Measurements from ENCODE around the gene TAGAP.
A peak's percentile ranks its signal among the peaks of the same experiment; 100 is the strongest.
"Not testable (repeated sequence)": the region's sequence is repeated elsewhere in the genome, so short reads cannot be mapped to it uniquely, and the experiment has no call there.

TAGAP gene

DNA sequence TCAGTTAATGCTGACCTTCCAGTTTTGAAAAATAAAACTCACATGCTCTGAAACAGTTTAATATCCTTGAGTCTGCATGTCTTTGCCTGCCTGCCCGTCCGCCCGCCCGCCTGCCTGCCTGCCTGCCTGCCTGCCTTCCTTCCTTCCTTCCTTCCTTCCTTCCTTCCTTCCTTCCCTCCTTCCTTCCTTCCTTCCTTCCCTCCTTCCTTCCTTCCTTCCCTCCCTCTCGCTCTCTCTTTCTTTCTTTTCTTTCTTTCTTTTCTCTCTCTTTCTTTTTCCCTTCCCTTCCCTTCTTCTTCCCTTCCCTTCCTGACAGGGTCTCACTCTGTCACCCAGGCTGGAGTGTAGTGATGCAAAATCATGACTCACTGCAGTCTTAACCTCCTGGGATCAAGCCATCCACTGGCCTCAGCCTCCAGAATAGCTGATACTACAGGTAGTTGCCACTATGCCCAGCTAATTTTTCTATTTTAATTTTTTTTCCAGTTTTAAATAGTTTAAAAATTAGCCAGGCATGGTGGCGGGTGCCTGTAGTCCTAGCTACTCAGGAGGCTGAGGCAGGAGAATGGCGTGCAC, 34.7 kb downstream of the TAGAP start:
- not testable (repeated sequence) for DNase-seq (ENCODE audit: low spot score)

DNA sequence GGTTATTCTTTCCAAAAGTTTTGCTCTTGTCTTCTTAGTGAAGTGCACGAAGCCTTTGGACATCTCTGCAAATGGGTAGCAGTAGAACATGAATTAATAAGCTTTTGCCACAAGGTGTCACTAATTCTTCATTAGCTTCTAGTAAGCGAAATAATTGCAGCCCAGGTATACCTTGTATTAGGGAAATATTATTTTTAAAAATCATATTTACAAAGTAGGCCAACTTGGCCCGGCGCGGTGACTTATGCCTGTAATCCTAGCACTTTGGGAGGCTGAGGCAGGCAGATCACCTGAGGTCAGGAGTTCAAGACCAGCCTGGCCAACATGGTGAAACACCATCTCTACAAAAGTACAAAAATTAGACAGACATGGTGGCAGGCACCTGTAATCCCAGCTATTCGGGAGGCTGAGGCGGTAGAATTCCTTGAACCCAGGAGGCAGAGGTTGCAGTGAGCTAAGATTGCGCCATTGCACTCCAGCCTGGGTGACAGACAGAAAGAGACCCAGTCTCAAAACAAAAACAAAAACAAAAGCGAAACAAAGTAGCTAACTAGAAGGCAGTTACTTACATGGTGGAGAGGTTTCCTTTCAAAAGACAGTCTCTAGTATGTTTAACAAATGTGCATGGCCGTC, 36.0 kb downstream of the TAGAP start:
- peak; percentile 43 for DNase-seq (ENCODE audit: low spot score)

DNA sequence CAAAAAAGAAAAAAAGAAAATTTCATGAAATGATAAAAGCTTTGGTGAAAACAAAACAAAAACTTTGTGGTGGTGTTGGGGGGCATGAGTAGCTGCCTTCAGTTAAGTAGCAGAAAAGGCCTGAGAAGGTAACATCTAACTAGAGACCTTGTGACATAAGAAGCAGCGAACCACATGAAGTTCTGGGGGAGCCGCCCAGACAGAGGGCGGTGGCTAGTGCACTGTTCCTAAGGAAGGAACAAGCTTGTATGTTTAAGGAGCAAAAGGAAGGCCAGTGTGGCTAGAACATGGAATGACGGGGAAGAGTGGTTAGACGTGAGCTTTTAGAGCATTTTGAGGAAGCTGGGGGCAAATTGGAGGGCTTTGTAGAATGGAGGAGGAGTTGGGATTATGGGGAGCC, 37.3 kb downstream of the TAGAP start:
- DNase-seq (ENCODE audit: low spot score) = no peak

- no peak for DNase-seq (ENCODE audit: low spot score)
Observed at GRCh38 chr6:159005436-159005835, 39.4 kb downstream of the TAGAP start.

- no peak for DNase-seq (ENCODE audit: low spot score)
Observed at GRCh38 chr6:159004592-159004991, 40.2 kb downstream of the TAGAP start.

DNA sequence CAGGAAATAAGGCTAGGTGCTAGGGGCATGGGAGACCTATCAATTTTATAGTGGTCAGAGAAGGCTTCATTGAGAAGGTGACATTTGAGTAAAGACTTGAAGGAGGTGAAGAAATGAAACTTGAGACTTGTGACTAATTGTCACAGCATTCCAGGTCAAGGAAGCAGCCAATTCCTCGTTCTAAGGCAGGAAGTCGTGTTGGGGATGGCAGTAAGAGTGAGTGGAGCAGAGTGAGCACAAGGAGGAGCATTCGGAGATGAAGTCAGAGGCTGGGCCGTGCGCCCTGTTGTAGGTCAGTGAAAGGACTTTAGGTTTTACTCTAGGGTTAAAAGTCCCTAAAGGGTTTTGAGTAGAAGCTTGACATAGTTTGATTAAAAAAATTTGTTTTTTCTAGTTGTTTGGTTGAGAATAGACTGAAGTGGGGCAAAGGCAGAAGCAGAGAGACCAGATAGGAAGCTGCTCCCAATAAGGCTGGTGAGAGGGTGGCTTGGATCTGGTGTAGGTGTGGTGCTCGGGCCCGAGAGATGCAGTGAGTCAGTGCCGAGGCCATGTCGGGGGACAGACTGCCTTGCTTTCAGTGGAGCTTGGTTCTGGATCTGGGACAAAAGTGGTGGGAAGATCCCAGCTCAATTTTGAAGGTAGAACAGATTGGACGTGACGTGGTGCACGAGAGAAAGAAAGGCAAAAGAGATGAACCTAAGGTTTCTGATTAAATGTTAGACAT, 42.2 kb downstream of the TAGAP start:
- DNase-seq (ENCODE audit: low spot score) = no peak

- DNase-seq (ENCODE audit: low spot score) = peak; percentile 92
Observed at GRCh38 chr6:158999666-159000403, 45.0 kb downstream of the TAGAP start, which contains the start of gene RSPH3. Gene RSPH3, minus strand, starts transcription at chr6:159000202. Its CDS starts 652 bp downstream, at chr6:158999550.

DNA sequence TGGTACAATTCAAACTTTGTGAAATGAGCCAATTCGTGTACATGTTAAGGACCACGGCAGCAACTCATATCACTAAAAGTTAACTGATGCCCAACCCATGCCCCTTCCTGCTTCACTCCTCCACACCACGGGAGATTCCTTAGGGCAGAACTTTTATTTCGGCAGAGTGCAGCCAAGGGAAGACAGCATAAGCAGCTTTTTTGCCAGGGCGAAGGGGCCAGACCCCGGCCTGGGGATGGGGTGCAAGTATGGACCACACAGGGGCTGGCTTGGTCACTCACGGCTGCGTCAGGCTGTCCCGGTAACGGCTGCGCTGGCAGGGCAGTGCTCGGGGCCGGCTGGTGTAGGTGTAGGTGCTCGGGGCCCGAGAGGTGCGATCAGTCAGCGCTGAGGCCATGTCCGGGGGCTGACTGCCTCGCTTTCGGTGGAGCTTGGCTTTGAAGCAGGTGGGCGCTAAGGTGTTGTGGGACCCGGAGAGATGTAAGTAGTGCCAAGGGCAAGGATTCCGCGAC, 45.6 kb downstream of the TAGAP start:
- DNase-seq (ENCODE audit: low spot score) = no peak

DNA sequence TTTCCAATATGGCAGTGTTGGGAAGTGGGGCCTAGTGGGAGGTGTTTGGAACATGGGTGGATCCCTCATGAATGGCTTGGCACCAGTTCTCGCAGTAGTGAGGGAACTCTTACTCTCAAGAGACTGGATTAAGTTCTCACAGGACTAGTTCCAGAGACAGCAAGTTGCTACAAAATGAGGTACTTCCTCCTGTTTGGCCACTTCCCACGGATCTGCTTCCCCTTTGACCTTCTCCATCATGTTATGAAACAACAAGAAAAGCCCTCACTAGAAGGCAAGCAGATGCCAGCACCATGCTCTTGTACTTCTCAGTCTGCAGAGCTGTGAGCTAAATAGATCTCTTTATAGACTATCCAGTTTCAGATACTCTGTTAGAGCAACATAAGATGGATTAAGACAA, 47.9 kb downstream of the TAGAP start:
- DNase-seq (ENCODE audit: low spot score) = no peak

DNA sequence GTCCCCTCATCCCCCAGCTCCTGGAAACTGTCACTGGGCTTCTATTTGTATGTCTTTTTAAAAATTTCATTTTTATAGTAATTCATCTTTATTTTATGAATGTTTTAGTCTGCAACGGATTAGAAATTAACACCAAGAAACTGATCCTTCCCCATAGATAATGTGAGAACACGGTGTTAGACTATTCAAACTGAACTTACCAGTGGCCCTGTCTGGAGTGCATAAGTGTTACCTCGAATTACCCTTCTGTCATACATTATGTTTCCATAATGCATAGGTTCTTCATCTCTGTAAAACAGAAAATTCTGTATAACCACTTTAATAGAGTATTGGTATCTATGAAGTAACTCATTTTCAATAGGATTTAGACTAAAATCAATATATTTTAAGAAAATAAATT, 51.2 kb downstream of the TAGAP start:
- no peak for DNase-seq (ENCODE audit: low spot score)

- DNase-seq (ENCODE audit: low spot score) = no peak
Observed at GRCh38 chr6:158991017-158991723, 53.6 kb downstream of the TAGAP start.

- not testable (repeated sequence) for DNase-seq (ENCODE audit: low spot score)
Observed at GRCh38 chr6:158989711-158990110, 55.1 kb downstream of the TAGAP start.

- DNase-seq (ENCODE audit: low spot score) = no peak
Observed at GRCh38 chr6:158988477-158988876, 56.3 kb downstream of the TAGAP start.

DNA sequence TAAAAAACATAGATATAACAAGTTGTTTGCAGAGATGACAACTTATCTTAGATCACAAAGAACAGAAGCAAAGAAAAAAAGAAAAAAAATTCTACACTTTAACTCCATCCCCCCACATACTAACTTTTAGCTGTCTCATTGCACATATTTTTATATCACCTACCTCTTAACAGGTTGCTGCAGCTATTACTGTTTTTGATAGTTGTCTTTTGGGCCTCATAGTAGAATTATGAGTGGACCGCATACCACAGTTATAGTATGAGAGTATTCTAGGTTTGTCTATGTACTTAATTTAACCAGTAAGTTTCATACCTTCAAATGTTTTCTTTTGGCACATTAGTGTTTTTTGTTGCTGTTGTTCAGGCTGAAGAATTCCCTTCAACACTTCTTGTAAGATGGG, 57.1 kb downstream of the TAGAP start:
- no peak for DNase-seq (ENCODE audit: low spot score)
